ENCODE measurements around the gene GJD4.

The GJD4 gene

GRCh38 chr10:35626971-35627507 lies 21.9 kb downstream of the GJD4 start:
- no peak for DNase-seq (ENCODE audit: low spot score)

- no peak for DNase-seq (ENCODE audit: low spot score)
Measured at GRCh38 chr10:35631404-35631803, 26.3 kb downstream of the GJD4 start.

- DNase-seq (ENCODE audit: low spot score), result no peak
Measured at GRCh38 chr10:35632027-35632426, 26.9 kb downstream of the GJD4 start.

DNA sequence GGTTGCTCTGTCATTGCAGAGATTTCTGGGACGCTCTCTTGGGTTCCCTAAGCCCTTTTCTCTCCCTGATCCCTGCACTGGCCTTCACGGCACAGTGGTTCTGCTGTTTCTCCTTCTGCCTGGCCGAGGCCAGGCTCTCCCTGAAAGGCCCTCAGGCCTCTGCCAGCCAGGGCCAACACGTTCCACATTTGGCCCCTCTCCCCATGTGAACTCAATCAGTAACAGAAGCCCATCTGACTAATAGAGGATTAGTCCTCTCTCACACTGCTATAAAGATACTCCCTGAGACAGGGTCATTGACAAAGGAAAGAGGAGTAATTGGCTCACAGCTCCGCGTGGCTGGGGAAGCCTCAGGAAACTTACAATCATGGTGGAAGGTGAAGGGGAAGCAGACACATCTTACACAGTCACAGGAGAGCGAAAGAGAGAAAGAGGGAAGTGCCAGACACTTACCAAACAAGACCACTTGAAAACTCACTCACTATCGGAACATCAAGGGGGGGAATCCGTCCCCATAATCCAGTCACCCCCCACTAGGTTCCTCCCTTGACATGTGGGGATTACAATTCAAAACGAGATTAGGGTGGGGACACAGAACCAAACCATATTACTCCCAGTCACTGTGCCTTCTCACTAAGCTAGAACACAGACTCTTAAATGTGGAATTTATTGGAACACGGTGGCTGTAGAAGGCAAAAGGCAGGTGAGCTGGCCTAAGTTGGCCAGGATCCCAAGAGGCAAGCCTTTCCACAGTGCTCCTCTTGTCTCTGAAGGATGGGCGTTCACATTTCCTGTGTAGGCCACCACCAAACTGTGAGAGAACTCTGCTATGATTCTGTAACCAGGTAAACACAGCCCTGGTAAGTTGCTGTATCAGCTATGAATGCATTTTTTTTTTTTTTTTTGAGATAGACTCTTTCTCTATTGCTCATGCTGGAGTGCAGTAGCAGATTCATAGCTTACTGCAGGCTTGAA lies 28.2 kb downstream of the GJD4 start:
- no peak for DNase-seq (ENCODE audit: low spot score)

- peak; percentile 64 for DNase-seq (ENCODE audit: low spot score)
Measured at GRCh38 chr10:35635576-35635975, 30.4 kb downstream of the GJD4 start.

- DNase-seq (ENCODE audit: low spot score), result no peak
Measured at GRCh38 chr10:35636956-35637355, 31.8 kb downstream of the GJD4 start.

DNA sequence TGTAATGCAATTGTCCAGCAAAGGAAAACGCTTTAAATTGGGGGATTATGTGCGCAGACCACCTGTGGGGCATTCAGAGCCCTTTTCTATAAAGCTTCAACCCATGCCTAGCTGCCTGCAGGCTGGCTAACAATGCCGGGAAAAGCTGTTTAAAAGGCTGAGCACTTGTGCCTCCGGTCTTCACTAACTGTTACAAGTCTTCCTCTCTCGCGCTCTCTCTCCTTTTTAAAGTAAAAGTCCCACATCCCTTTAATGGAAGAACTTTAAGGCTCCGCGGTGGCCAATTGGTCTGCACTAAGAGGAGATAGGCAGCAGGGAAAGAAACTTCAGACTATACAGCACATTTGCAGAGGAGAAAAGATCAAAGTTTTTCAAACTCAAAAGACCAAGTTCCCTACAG lies 32.3 kb downstream of the GJD4 start:
- DNase-seq (ENCODE audit: low spot score), result no peak

DNA sequence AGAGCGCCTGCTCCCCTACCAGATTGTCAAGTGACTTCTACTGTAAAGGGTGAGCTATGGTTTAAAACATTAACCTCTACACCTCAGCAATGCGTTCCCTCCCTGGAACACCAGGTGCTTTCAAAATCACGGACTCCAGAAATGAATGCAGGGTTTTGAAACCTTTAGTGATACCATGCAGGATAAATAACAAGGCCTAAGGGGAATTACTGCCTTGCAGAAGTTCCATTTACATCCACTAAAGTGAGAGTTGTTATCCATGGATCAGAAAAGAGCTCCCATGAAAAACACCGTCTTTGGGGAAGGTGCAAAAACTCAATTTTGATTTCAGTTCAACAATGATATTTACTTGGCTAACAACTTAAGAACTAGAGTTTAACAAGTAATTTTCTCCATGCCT lies 33.0 kb downstream of the GJD4 start:
- DNase-seq (ENCODE audit: low spot score), result no peak

DNA sequence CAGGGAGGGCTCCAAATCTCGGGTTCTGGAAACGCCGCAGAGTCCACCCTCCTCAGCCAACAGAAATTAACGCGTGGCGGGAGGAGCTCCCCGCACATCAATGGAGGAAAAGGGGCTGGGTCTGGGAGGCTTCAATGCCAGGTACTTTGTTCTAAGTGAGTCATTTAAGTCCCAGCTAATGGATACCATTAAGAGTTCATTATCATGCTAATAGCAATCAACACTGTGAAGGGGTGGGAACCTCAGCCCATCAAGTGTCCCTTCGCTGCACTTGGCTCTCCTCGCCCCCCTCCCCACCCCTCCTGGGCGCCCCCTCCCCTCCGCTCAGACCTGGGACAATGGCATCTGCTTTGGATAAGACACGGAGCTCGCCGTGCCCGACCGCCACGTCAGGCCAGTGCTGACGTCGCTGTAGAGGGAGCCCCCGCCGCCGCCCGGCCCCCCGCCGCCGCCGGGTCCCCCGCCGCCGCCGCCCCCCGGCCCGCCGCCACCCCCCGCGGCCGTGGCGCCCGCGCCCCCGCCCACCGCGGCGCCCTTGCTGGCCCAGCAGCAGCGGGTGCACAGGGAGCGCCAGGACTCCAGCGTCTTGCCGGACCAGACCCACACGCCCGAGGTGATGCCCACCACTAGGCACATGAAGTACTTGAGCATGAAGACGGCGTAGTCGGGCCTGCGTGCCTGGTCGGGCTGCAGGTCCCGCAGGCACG lies 34.0 kb downstream of the GJD4 start:
- DNase-seq (ENCODE audit: low spot score), result no peak

- no peak for DNase-seq (ENCODE audit: low spot score)
Measured at GRCh38 chr10:35639728-35640401, 34.7 kb downstream of the GJD4 start.

DNA sequence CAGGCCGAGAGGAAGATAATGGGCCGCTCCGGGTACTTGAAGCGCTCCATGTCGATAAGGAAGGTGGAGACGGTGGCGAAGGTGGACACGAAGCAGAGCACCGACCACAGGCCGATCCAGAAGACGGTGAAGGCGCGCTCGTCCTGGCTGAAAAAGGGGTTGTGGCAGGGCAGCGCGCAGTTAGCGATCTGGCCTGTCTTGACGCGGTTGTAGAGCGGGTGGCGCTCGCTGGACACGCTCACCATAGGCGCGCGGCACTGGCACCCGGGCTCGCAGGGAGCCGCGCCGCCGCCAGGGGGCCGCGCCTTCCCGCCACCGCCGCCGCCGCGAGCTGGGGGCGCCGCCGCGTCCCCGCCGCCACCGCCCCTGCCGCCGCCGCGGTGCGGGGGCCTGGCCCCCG lies 35.3 kb downstream of the GJD4 start:
- no peak for DNase-seq (ENCODE audit: low spot score)

- peak; percentile 22 for DNase-seq (ENCODE audit: low spot score)
Measured at GRCh38 chr10:35640951-35641675, 36.0 kb downstream of the GJD4 start.

GRCh38 chr10:35641676-35642034 lies 36.5 kb downstream of the GJD4 start:
- DNase-seq (ENCODE audit: low spot score), result no peak

DNA sequence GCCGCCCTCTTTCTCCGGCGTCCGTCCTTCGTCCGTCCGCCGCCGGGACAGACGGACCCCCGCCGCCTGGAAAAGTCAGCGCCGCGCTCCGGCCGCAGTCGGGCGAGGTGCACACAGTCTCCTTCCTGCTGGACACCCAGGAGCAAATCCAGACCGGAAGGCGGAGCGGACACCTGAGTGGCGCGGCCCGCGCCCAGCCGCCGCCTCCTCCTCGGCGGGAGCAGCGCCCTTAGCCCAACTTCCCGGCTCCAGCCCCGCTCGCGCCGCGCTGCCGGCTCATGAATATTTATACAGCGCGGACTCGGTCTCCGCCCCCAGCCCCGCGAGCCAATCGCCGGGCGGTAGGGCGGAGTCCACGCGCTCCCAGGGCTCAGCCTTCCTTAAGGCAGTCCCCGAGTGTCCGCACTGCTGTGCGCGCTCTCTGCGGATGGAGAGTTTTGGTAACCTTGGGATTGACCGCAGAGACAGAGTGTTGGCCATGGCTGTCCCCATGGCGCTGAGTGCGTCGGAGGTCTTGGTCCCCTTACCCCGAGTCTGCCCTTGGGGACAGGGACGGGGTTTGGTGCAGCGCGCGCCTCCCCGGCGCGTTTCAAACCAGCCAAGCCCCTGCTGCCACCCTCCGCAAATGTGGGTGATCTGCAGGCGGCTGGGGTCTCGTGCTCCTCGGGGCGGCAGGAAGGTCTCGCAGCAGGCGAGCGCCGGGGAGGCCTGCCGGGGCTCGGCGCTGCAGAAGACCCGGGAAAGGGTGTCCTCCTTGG lies 37.1 kb downstream of the GJD4 start, which contains the start of gene FZD8:
TSS of gene FZD8 (minus strand) at position 262 of the 758 bp plus-strand sequence. CDS start 867 bp downstream, outside the sequence.
- DNase-seq (ENCODE audit: low spot score), result peak; percentile 64

GRCh38 chr10:35642793-35643114 lies 37.6 kb downstream of the GJD4 start:
- DNase-seq (ENCODE audit: low spot score), result no peak

DNA sequence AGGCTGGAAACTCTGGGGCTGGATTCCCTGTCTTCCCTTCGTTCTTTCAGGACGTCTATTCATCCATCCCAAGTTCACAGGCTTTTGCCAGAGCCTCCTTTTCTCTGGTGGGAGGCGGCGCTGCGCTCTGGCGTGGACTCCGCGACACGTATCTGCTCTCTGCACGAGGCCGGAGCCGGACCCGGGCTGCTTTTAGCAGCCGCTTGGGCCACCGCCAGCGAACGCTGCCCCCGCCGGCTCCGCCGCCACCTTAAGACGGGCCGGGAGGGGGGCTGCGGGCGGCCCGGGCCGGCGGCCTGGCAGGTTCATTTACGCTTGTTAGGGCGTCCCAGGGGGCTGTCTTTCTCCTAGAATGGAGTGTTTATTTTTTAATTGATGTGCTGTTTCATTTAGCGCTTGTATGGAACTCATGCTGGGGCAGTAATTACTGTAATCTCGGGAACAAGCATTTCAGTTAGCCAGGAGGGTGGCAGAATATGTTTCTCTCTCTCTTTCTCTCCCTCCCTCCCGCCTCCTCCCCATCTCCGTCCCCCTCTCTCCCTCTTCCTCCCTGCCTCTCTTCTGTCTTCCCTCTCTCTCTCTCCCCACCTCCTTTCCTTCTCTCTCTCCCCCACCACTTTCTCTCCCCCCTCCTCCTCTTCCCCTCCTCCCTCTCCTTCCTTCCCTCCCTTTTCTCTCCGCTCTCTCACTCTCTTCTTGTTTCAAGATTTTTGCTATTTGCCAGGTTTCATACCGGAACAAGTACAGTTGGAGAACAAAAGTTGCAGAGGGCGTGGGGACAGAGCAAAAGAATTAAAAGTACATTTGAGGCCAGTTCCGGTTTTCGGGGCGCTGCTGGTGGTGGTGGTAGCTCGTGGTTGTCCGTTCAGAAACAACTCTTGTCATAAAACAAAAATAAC lies 38.3 kb downstream of the GJD4 start:
- DNase-seq (ENCODE audit: low spot score), result no peak

DNA sequence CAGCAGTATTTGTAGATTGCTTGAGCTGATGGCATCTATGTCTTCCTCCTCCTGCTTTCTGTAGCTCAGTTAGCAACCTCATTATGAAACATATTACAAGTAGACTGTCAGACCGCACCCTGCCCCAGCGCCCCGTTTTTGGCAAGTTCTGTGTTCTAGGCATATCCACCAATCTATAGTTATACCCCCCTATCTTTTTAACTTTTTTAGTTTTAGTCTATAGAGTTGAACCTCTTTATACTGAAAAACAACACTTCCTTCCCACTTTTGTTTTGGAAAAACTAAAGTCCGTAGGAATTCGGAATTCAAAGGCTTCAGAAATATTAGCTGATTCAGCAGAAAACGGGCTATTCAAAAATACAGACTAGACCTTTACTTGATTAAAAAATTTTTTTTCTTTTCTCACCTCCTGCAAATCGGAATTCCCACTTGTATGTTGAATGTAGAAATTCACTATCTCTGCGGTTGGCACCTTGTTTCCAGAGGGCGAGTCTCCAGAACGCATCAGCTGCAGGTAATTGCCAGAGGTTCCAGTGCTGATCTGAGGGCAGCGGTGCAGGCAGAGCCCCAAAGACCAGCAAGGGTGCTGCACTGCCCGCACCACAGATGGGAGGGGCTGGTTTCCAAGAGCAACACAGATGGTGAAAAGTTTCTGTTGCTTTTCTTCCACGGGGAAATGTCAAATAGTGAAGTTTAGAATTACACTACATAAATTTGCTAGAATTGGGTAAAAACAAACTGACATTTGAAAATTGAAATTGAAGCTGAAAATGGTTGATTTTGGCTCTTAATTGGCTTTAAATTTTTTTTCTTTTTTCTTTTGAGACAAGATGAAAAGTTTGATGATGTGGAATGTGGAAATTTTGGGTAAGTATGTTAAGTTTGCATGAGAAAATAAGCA lies 39.2 kb downstream of the GJD4 start:
- no peak for DNase-seq (ENCODE audit: low spot score)

- DNase-seq (ENCODE audit: low spot score), result no peak
Measured at GRCh38 chr10:35650894-35651293, 45.8 kb downstream of the GJD4 start.

GRCh38 chr10:35652824-35653223 lies 47.7 kb downstream of the GJD4 start:
- DNase-seq (ENCODE audit: low spot score), result no peak
